HG03342 (cell line): Measurements from ENCODE around the gene SNX1.
"Not testable (repeated sequence)": the region's sequence is repeated elsewhere in the genome, so short reads cannot be mapped to it uniquely, and the experiment has no call there.

Experiments
- ATAC-seq: cut with Tn5 transposase; IDR thresholded peaks from one replicate; pipeline ENCODE4 v1.9.1; 2021; ENCODE audit warnings: mild to moderate bottlenecking, moderate library complexity; ENCODE audit not compliant: unreplicated experiment

Gene SNX1

GRCh38 chr15:64112073-64112772 is 16.4 kb downstream of the SNX1 start:
- ATAC-seq: no peak

- no peak for ATAC-seq
Observed at GRCh38 chr15:64112904-64113303, 17.1 kb downstream of the SNX1 start.

- ATAC-seq: no peak
Observed at GRCh38 chr15:64117759-64118487, 22.1 kb downstream of the SNX1 start.

GRCh38 chr15:64120322-64120721 is 24.5 kb downstream of the SNX1 start:
- ATAC-seq: not testable (repeated sequence)

- no peak for ATAC-seq
Observed at GRCh38 chr15:64121614-64122013, 25.8 kb downstream of the SNX1 start.

- no peak for ATAC-seq
Observed at GRCh38 chr15:64122444-64122843, 26.7 kb downstream of the SNX1 start.

GRCh38 chr15:64122936-64123351 is 27.2 kb downstream of the SNX1 start:
- no peak for ATAC-seq

- no peak for ATAC-seq
Observed at GRCh38 chr15:64125978-64126377, 30.2 kb downstream of the SNX1 start.

GRCh38 chr15:64127521-64128270 is 31.9 kb downstream of the SNX1 start:
- no peak for ATAC-seq

GRCh38 chr15:64130159-64130558 is 34.4 kb downstream of the SNX1 start:
- no peak for ATAC-seq

- ATAC-seq: no peak
Observed at GRCh38 chr15:64131547-64131946, 35.8 kb downstream of the SNX1 start.

- no peak for ATAC-seq
Observed at GRCh38 chr15:64132217-64132616, 36.4 kb downstream of the SNX1 start.

GRCh38 chr15:64133623-64134344 is 38.0 kb downstream of the SNX1 start:
- no peak for ATAC-seq

- no peak for ATAC-seq
Observed at GRCh38 chr15:64134345-64134829, 38.6 kb downstream of the SNX1 start.

- no peak for ATAC-seq
Observed at GRCh38 chr15:64136347-64136746, 40.6 kb downstream of the SNX1 start.

- ATAC-seq: no peak
Observed at GRCh38 chr15:64137226-64137833, 41.5 kb downstream of the SNX1 start.

GRCh38 chr15:64138331-64138941 is 42.7 kb downstream of the SNX1 start:
- no peak for ATAC-seq

GRCh38 chr15:64141798-64142512 is 46.2 kb downstream of the SNX1 start:
- ATAC-seq: no peak

- ATAC-seq: no peak
Observed at GRCh38 chr15:64143276-64143675, 47.5 kb downstream of the SNX1 start.
